ENCODE results near the gene NTRK2.

NTRK2 gene

GRCh38 chr9:84916769-84917168, 247.2 kb downstream of the NTRK2 start:
- Histone ChIP-seq H3K27me3 (ENCODE audit: insufficient read depth, low read length) (no peaks in the 10 kb centered on the region), H3K27ac (ENCODE audit: low read depth, low read length) (no peak overlapping the region), H2AK5ac (ENCODE audit: low read length) (no peak overlapping the region), H2BK5ac (ENCODE audit: low read depth, low read length, poor library complexity) (no peak overlapping the region), H3K9ac (ENCODE audit: low read length) (no peak overlapping the region), H4K12ac (ENCODE audit: low read depth, low read length) (no peak overlapping the region), H3K79me2 (ENCODE audit: control insufficient read depth, insufficient read depth, low read length, poor library complexity) (no peaks in the 10 kb centered on the region), H2BK12ac (ENCODE audit: low read length) (no peak overlapping the region), H2AFZ (ENCODE audit: insufficient read depth, low read length, poor library complexity) (no peak overlapping the region), H3K4me2 (ENCODE audit: low read length) (no peak overlapping the region), H3K4me1 (ENCODE audit: control insufficient read depth in 1 of 2, insufficient read depth in 2 of 2, low read length in 2 of 2) (no peaks in the 10 kb centered on the region), H3K14ac (ENCODE audit: low read length) (no peak overlapping the region), H3K9me3 (ENCODE audit: insufficient read depth, low read depth, low read length) (no peaks in the 10 kb centered on the region), H3K79me1 (ENCODE audit: low read length) (no peaks in the 10 kb centered on the region), H3K4me3 (ENCODE audit: low read depth, low read length) (no peak overlapping the region), H4K91ac (ENCODE audit: low read depth, low read length) (no peak overlapping the region), H4K8ac (ENCODE audit: low read depth, low read length) (no peak overlapping the region), H3K23ac (ENCODE audit: low read length) (no peak overlapping the region), H3K4ac (ENCODE audit: low read depth, low read length) (no peak overlapping the region), H3K18ac (ENCODE audit: low read length) (no peak overlapping the region), H3K36me3 (ENCODE audit: control insufficient read depth in 1 of 2, insufficient read depth in 2 of 2, low read length in 2 of 2) (no peaks in the 10 kb centered on the region), H2BK120ac (ENCODE audit: insufficient read depth, low read length, poor library complexity) (no peak overlapping the region)
- WGBS (ENCODE audit: extremely low coverage, insufficient coverage, insufficient read length), result no CpG with 5 or more reads among the region's 2 CpGs
- no peak for DNase-seq

- Histone ChIP-seq H2BK5ac (ENCODE audit: low read depth, low read length, poor library complexity) (no peak overlapping the region), H4K91ac (ENCODE audit: low read depth, low read length) (no peak overlapping the region), H3K23ac (ENCODE audit: low read length) (no peak overlapping the region), H2BK12ac (ENCODE audit: low read length) (no peak overlapping the region), H3K9ac (ENCODE audit: low read length) (no peak overlapping the region), H3K4ac (ENCODE audit: low read depth, low read length) (no peak overlapping the region), H3K4me2 (ENCODE audit: low read length) (no peak overlapping the region), H3K36me3 (ENCODE audit: control insufficient read depth in 1 of 2, insufficient read depth in 2 of 2, low read length in 2 of 2) (no peaks in the 10 kb centered on the region), H4K12ac (ENCODE audit: low read depth, low read length) (no peak overlapping the region), H3K79me2 (ENCODE audit: control insufficient read depth, insufficient read depth, low read length, poor library complexity) (no peaks in the 10 kb centered on the region), H3K79me1 (ENCODE audit: low read length) (no peaks in the 10 kb centered on the region), H3K27me3 (ENCODE audit: insufficient read depth, low read length) (no peaks in the 10 kb centered on the region), H3K9me3 (ENCODE audit: insufficient read depth, low read depth, low read length) (no peaks in the 10 kb centered on the region), H3K4me1 (ENCODE audit: control insufficient read depth in 1 of 2, insufficient read depth in 2 of 2, low read length in 2 of 2) (no peaks in the 10 kb centered on the region), H2AFZ (ENCODE audit: insufficient read depth, low read length, poor library complexity) (no peak overlapping the region), H3K14ac (ENCODE audit: low read length) (no peak overlapping the region), H3K18ac (ENCODE audit: low read length) (no peak overlapping the region), H4K8ac (ENCODE audit: low read depth, low read length) (no peak overlapping the region), H3K4me3 (ENCODE audit: low read depth, low read length) (no peak overlapping the region), H2AK5ac (ENCODE audit: low read length) (no peak overlapping the region), H2BK120ac (ENCODE audit: insufficient read depth, low read length, poor library complexity) (no peak overlapping the region), H3K27ac (ENCODE audit: low read depth, low read length) (no peak overlapping the region)
- no CpG with 5 or more reads among the region's 7 CpGs for WGBS (ENCODE audit: extremely low coverage, insufficient coverage, insufficient read length)
- DNase-seq, result no peak
Measured at GRCh38 chr9:84917366-84918070, 248.0 kb downstream of the NTRK2 start.

DNA sequence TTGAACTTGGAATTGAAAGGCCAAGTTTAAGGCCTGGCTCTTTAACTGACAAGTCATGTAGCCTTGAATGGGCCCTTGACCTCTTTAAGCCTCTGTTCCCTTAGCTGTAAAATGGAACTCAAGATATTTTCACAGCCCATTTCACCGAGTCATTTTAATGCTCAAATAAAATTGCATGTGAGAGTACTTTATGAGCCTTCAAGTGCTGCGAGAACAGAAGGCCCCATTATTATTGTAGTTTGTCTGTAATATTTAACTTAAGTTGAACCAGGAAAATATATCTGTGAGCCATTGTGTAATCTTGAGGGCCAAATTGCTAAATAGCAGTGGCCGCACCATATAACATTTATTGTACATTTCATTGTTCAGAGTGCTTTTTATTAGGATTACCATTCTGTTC, 249.9 kb downstream of the NTRK2 start:
- Histone ChIP-seq H3K4me1 (ENCODE audit: control insufficient read depth in 1 of 2, insufficient read depth in 2 of 2, low read length in 2 of 2) (no peaks in the 10 kb centered on the region), H2BK5ac (ENCODE audit: low read depth, low read length, poor library complexity) (no peak overlapping the region), H3K9me3 (ENCODE audit: insufficient read depth, low read depth, low read length) (no peaks in the 10 kb centered on the region), H3K4me3 (ENCODE audit: low read depth, low read length) (no peak overlapping the region), H3K23ac (ENCODE audit: low read length) (no peak overlapping the region), H3K4ac (ENCODE audit: low read depth, low read length) (no peak overlapping the region), H2BK120ac (ENCODE audit: insufficient read depth, low read length, poor library complexity) (no peak overlapping the region), H4K12ac (ENCODE audit: low read depth, low read length) (no peak overlapping the region), H3K27me3 (ENCODE audit: insufficient read depth, low read length) (no peaks in the 10 kb centered on the region), H4K8ac (ENCODE audit: low read depth, low read length) (no peak overlapping the region), H3K18ac (ENCODE audit: low read length) (no peak overlapping the region), H2BK12ac (ENCODE audit: low read length) (no peak overlapping the region), H3K36me3 (ENCODE audit: control insufficient read depth in 1 of 2, insufficient read depth in 2 of 2, low read length in 2 of 2) (no peaks in the 10 kb centered on the region), H4K91ac (ENCODE audit: low read depth, low read length) (no peak overlapping the region), H3K4me2 (ENCODE audit: low read length) (no peak overlapping the region), H3K9ac (ENCODE audit: low read length) (no peak overlapping the region), H2AK5ac (ENCODE audit: low read length) (no peak overlapping the region), H3K27ac (ENCODE audit: low read depth, low read length) (no peak overlapping the region), H3K14ac (ENCODE audit: low read length) (no peak overlapping the region), H2AFZ (ENCODE audit: insufficient read depth, low read length, poor library complexity) (no peak overlapping the region), H3K79me1 (ENCODE audit: low read length) (no peaks in the 10 kb centered on the region), H3K79me2 (ENCODE audit: control insufficient read depth, insufficient read depth, low read length, poor library complexity) (no peaks in the 10 kb centered on the region)
- no peak for DNase-seq
- WGBS (ENCODE audit: extremely low coverage, insufficient coverage, insufficient read length), result no CpG with 5 or more reads among the region's 3 CpGs

DNA sequence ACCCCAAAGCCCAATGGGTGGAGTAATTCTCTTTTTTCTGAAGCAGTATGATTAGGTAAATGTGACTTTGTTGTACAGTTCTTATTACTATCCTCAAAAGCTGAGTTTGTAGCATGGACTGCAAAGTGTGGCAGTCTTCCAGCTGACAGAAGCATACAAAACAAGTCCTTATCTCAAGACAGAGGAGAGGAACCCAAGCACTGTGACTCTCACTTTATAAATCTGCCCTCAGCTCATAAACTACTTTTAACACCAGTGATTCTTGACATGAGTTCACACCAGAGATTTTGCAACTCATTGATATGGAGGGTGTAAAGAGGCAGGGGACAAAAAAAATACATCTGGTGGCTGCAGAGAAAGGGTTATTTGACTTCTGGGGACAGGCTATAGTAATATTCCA, 251.6 kb downstream of the NTRK2 start:
- Histone ChIP-seq H3K4me1 (ENCODE audit: control insufficient read depth in 1 of 2, insufficient read depth in 2 of 2, low read length in 2 of 2) (no peaks in the 10 kb centered on the region), H4K12ac (ENCODE audit: low read depth, low read length) (no peak overlapping the region), H3K14ac (ENCODE audit: low read length) (no peak overlapping the region), H2BK5ac (ENCODE audit: low read depth, low read length, poor library complexity) (no peak overlapping the region), H3K4me3 (ENCODE audit: low read depth, low read length) (no peak overlapping the region), H2BK120ac (ENCODE audit: insufficient read depth, low read length, poor library complexity) (no peak overlapping the region), H3K9me3 (ENCODE audit: insufficient read depth, low read depth, low read length) (no peaks in the 10 kb centered on the region), H4K91ac (ENCODE audit: low read depth, low read length) (no peak overlapping the region), H3K4me2 (ENCODE audit: low read length) (no peak overlapping the region), H3K23ac (ENCODE audit: low read length) (no peak overlapping the region), H4K8ac (ENCODE audit: low read depth, low read length) (no peak overlapping the region), H3K4ac (ENCODE audit: low read depth, low read length) (no peak overlapping the region), H2AK5ac (ENCODE audit: low read length) (no peak overlapping the region), H3K27me3 (ENCODE audit: insufficient read depth, low read length) (no peaks in the 10 kb centered on the region), H3K27ac (ENCODE audit: low read depth, low read length) (no peak overlapping the region), H2AFZ (ENCODE audit: insufficient read depth, low read length, poor library complexity) (no peak overlapping the region), H3K79me1 (ENCODE audit: low read length) (no peaks in the 10 kb centered on the region), H3K9ac (ENCODE audit: low read length) (no peak overlapping the region), H2BK12ac (ENCODE audit: low read length) (no peak overlapping the region), H3K79me2 (ENCODE audit: control insufficient read depth, insufficient read depth, low read length, poor library complexity) (no peaks in the 10 kb centered on the region), H3K36me3 (ENCODE audit: control insufficient read depth in 1 of 2, insufficient read depth in 2 of 2, low read length in 2 of 2) (no peaks in the 10 kb centered on the region), H3K18ac (ENCODE audit: low read length) (no peak overlapping the region)
- no peak for DNase-seq

Data from trophoblast cell (in vitro differentiated cells and primary cell).